A549 (cell line): ENCODE data around the gene SP1. TPM values are rescaled to one million over a fixed set of nuclear protein-coding genes. Genes with fewer than 3 reads are reported as not detected.
"Not testable (repeated sequence)": the region's sequence is repeated elsewhere in the genome, so short reads cannot be mapped to it uniquely, and the experiment has no call there.

Experiments used
- ATAC-seq, 2 experiments: fragments of 200-7000 bp in 1 of 2; fragments of >200 bp in 1 of 2; cut with Nextera tagmentation in 1 of 2; cut with Tn5 transposase in 1 of 2; 3 replicates each; pipeline versions ENCODE4 v1.8.0 to v1.9.1; 2018 to 2020; ENCODE audit warnings: mild to moderate bottlenecking in 1 of 2, moderate library complexity in 1 of 2
- CTCF ChIA-PET: fragments of 300-600 bp; sonication (Branson Sonifier 250); formaldehyde crosslinking; extraction: SDS; loops from one replicate; lab custom pipeline; 2021; ENCODE audit warnings: antibody characterized with exemption, inconsistent platforms; lab: Yijun Ruan, JAX
- POLR2A ChIA-PET: fragments of 350-600 bp; formaldehyde crosslinking; extraction: SDS; loops from one replicate; lab custom pipeline; 2021; ENCODE audit warnings: antibody characterized with exemption, inconsistent platforms; lab: Yijun Ruan, JAX
- DNase-seq, 2 experiments: peaks; one replicate each; pipeline versions ENCODE4 v3.0.0 to v3.0.0-alpha.2; 2011 to 2016; ENCODE audit warnings: low read depth in 1 of 2, low spot score in 1 of 2
- FAIRE-seq: peaks from 2 replicates; lab custom pipeline; 2011; peaks lifted over from hg19 to GRCh38; lab: Jason Lieb, UNC
- H3K27ac ChIP-seq, 2 experiments: fragments of >200 bp; sonication (Bioruptor Twin); formaldehyde crosslinking; 3 replicates each; pipeline ENCODE4 v1.5.1; 2016 to 2017
- H3K4me1 ChIP-seq: fragments of >200 bp; sonication (Bioruptor Twin); formaldehyde crosslinking; 3 replicates; pipeline ENCODE4 v1.6.1; 2016
- H3K4me2 ChIP-seq: fragments of >200 bp; sonication (Bioruptor Twin); formaldehyde crosslinking; 3 replicates; pipeline ENCODE4 v1.6.1; 2016
- H3K4me3 ChIP-seq: fragments of >200 bp; sonication (Bioruptor Twin); formaldehyde crosslinking; 3 replicates; pipeline ENCODE4 v1.5.1; 2016
- H3K9me3 ChIP-seq: fragments of >200 bp; sonication (Bioruptor Twin); formaldehyde crosslinking; 3 replicates; pipeline ENCODE4 v1.6.1; 2016
- CBX8 ChIP-seq: fragments of 200-600 bp; sonication (generic); IDR thresholded peaks from 2 replicates; pipeline ENCODE4 v1.6.1; 2016
- CHD4 ChIP-seq: fragments of 200-600 bp; sonication (generic); IDR thresholded peaks from 2 replicates; pipeline ENCODE4 v1.6.1; 2016; ENCODE audit warnings: antibody characterized with exemption, mild to moderate bottlenecking, borderline replicate concordance
- EP300 ChIP-seq, 2 experiments: fragments of >200 bp; sonication (Bioruptor Twin); formaldehyde crosslinking; IDR thresholded peaks; 2 replicates in 1 of 2; 3 replicates in 1 of 2; pipeline ENCODE4 v1.6.1; 2016 to 2017
- HOXB13 ChIP-seq: fragments of 250-450 bp; sonication (Bioruptor Pico); IDR thresholded peaks from 2 replicates; pipeline ENCODE4 v1.5.0; 2020; ENCODE audit warnings: low read depth, mild to moderate bottlenecking, moderate library complexity
- HOXB5 ChIP-seq: fragments of 250-450 bp; sonication (Bioruptor Pico); IDR thresholded peaks from 2 replicates; pipeline ENCODE4 v1.5.0; 2020; ENCODE audit warnings: mild to moderate bottlenecking, moderate library complexity
- JUN ChIP-seq, 2 experiments: fragments of >200 bp; sonication (Bioruptor Twin); formaldehyde crosslinking; IDR thresholded peaks; 2 replicates in 1 of 2; 3 replicates in 1 of 2; pipeline ENCODE4 v1.6.1; 2016 to 2017
- KDM1A ChIP-seq: fragments of 200-600 bp; sonication (generic); IDR thresholded peaks from 2 replicates; pipeline ENCODE4 v1.6.1; 2016; ENCODE audit warnings: low read depth, mild to moderate bottlenecking
- KDM5A ChIP-seq: fragments of 200-600 bp; sonication (generic); IDR thresholded peaks from 2 replicates; pipeline ENCODE4 v1.6.1; 2016; ENCODE audit warnings: antibody characterized with exemption, mild to moderate bottlenecking
- MAFK ChIP-seq: fragments of 450-650 bp; IDR thresholded peaks from 2 replicates; pipeline ENCODE4 v1.6.1; 2014; ENCODE audit not compliant: partially characterized antibody
- NFE2L2 ChIP-seq: fragments of 150-350 bp; conservative IDR thresholded peaks from 2 replicates; pipeline ENCODE4 v1.6.1; 2014; ENCODE audit warnings: low read length
- NR3C1 ChIP-seq: fragments of >200 bp; sonication (Bioruptor Twin); formaldehyde crosslinking; IDR thresholded peaks from 3 replicates; pipeline ENCODE4 v1.6.1; 2017
- RNF2 ChIP-seq: fragments of 200-600 bp; sonication (generic); IDR thresholded peaks from 2 replicates; pipeline ENCODE4 v1.6.1; 2016; ENCODE audit warnings: low read depth, mild to moderate bottlenecking, antibody characterized with exemption, moderate library complexity, borderline replicate concordance
- WGBS: methylation state at CpG from one replicate; pipeline ENCODE4 v1.1.6; 2017; ENCODE audit errors: missing lambda C conversion rate; 5-methylcytosine and 5-hydroxymethylcytosine counted together
- polyA plus RNA-seq, 4 experiments: library from polyadenylated mRNA; depleted of rRNA in 3 of 4; stranded (reverse); fragments of >200 nt; fragmentation: RNase III in 1 of 4; extraction: RNeasy Plus Mini Kit Qiagen cat#74134 plus additional on column Dnase treatment in 1 of 4; gene quantifications; 2 replicates in 3 of 4; 3 replicates in 1 of 4; pipeline ENCODE4 v1.2.3, GENCODE V29; 2011 to 2017
- TF ChIP-seq, protein P1 (sequence below): fragments of >200 bp; sonication (Bioruptor Twin); formaldehyde crosslinking; IDR thresholded peaks from 3 replicates; pipeline ENCODE4 v1.6.1; 2016
- TF ChIP-seq, protein P2 (sequence below): IDR thresholded peaks from 2 replicates; pipeline ENCODE4 v1.6.1; 2012

SP1 gene
- polyA plus RNA-seq, 2 of the 4 experiments (the other 2 are of a cell fraction) = 24.2 to 53.2 TPM

DNA sequence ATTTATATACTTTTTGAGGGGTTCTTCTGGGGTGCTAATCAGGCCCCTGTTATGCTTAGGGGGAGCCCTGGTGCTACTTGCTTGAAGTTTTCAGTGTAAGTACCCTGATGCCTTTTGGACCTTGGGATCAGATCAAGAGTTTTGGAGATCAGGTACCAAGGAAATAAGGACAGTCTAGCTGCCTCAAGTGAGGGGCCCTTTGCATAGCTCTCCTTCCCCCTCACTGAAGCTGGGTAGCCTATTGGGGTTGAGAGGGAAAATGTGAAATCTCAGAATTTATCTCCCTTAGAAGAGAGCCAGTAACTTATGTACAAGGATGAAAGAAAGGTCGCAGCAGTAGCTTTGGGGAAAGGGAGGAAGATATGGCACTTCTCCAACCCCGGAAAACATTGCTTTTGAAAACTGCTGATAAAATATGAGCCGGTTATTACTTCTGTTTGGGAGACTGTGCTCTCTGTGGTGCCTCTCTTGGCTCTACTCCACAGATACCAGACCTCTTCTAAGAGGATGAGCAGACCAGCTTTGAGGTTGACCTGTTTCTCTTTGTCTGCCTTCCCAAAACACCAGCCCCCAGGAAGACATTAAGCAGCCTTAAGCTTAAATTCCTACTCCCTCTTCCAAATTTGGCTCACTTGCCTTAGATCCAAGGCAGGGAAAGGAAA is 34.9 kb downstream of the SP1 start:
- POLR2A ChIA-PET = interaction anchor here (0.6 kb wide), 2 partner anchors 13 to 33 kb away, joined by 3 to 4 read pairs; no protein-coding TSS in a partner anchor
- CTCF ChIA-PET = interaction anchor here (1.3 to 4.0 kb wide), 8 partner anchors 11 to 93 kb away, joined by 3 to 16 read pairs (median 4); partner anchors contain the start of gene AAAS

GRCh38 chr12:53415752-53416389 is 35.9 kb downstream of the SP1 start:
- CTCF ChIA-PET = interaction anchor here (0.7 to 4.0 kb wide), 4 partner anchors 34 to 260 kb away, joined by 4 to 21 read pairs (median 14); partner anchors contain the start of gene ATP5MC2
- Histone ChIP-seq H3K4me1 (peaks cover 54% of the 10 kb centered on the region), H3K27ac (peak overlapping the region in 1 of 2 experiments; percentile 9; a peak in 1 of 6 replicates)
- POLR2A ChIA-PET, H3K9me3 ChIP-seq, FAIRE-seq, H3K4me2 ChIP-seq, DNase-seq, H3K4me3 ChIP-seq: not testable (repeated sequence)
- WGBS = 72% methylated on average over 2 of the region's 2 CpGs
- ATAC-seq = peak; percentile 21 to 24; a peak in 3 of 6 replicates

More for the DNA sequence above, 34.9 kb downstream of the SP1 start:
- no peak for FAIRE-seq
- Histone ChIP-seq H3K4me3 (no peak overlapping the region), H3K27ac (no peak overlapping the region), H3K9me3 (no peaks in the 10 kb centered on the region), H3K4me2 (no peak overlapping the region), H3K4me1 (peaks cover 45% of the 10 kb centered on the region)
- TF ChIP-seq, protein P1, sequence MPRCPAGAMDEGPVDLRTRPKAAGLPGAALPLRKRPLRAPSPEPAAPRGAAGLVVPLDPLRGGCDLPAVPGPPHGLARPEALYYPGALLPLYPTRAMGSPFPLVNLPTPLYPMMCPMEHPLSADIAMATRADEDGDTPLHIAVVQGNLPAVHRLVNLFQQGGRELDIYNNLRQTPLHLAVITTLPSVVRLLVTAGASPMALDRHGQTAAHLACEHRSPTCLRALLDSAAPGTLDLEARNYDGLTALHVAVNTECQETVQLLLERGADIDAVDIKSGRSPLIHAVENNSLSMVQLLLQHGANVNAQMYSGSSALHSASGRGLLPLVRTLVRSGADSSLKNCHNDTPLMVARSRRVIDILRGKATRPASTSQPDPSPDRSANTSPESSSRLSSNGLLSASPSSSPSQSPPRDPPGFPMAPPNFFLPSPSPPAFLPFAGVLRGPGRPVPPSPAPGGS = no peak
- TF ChIP-seq MAFK (no peak), KDM5A (no peak), CBX8 (no peak), NR3C1 (no peak), RNF2 (no peak), EP300 (IDR thresholded peaks at IDR 0.05) (no peak), KDM1A (no peak), HOXB13 (CRISPR knock-in tag) (no peak)
- TF ChIP-seq, protein P2, sequence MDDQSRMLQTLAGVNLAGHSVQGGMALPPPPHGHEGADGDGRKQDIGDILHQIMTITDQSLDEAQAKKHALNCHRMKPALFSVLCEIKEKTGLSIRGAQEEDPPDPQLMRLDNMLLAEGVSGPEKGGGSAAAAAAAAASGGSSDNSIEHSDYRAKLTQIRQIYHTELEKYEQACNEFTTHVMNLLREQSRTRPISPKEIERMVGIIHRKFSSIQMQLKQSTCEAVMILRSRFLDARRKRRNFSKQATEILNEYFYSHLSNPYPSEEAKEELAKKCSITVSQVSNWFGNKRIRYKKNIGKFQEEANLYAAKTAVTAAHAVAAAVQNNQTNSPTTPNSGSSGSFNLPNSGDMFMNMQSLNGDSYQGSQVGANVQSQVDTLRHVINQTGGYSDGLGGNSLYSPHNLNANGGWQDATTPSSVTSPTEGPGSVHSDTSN = no peak
- no peak for DNase-seq
- ATAC-seq = no peak; a peak in 1 of 6 replicates
- WGBS = 72% methylated on average over 3 of the region's 3 CpGs

DNA sequence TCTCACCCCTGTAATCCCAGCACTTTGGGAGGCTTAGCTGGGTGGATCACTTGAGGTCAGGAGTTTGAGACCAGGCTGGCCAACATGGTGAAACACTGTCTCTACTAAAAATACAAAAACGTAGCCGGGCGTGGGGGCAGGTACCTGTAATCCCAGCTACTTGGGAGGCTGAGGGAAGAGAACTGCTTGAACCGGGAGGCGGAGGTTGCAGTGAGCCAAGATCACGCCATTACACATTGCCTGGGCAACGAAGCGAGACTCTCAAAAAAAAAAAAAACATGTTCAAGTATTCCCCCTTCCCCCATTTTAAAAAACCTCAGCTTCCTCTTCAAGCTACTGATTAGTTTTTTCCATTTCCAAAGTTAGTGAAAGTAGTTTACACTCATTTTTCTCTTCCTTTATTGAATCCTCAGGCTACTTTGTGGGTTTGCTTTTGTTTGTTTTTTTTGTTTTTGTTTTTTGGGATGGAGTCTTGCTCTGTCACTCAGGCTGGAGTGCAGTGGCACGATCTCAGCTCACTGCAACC is 37.4 kb downstream of the SP1 start:
- not testable (repeated sequence) for FAIRE-seq, H3K27ac ChIP-seq, H3K4me3 ChIP-seq, DNase-seq, H3K4me2 ChIP-seq, H3K9me3 ChIP-seq, ATAC-seq
- CTCF ChIA-PET = interaction anchor here (0.8 to 2.8 kb wide), 11 partner anchors 8 to 96 kb away, joined by 3 to 21 read pairs (median 5); partner anchors contain the start of gene AAAS
- H3K4me1 ChIP-seq = peaks cover 42% of the 10 kb centered on the region
- TF ChIP-seq JUN (IDR thresholded peaks at IDR 0.05) = 0 out of 5 replicates have a peak, but pooled peaks of 1 of the 2 experiments have one; percentile 32
- 97% methylated on average over 9 of the region's 9 CpGs for WGBS
- POLR2A ChIA-PET = interaction anchor here (0.8 to 1.1 kb wide), 4 partner anchors 18 to 96 kb away, joined by 3 read pairs; partner anchors contain the start of gene AAAS

DNA sequence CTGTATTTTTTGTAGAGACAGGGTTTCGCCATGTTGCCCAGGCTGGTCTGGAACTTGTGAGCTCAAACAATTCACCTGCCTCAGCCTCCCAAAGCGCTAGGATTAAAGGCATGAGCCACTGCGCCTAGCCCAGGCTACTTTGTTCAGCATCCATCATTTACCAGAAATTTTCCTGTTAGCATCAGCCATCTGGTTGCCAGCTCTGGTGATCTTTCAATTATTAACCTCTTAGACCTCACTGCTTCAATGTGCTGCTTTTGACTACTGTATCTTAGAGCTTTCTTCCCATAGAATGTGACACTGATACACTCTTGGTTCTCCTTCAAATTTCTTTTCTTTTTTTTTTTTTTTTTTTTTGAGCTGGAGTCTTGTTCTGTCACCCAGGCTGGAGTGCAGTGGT is 38.2 kb downstream of the SP1 start:
- DNase-seq = no peak
- Histone ChIP-seq H3K4me3 (no peak overlapping the region), H3K4me1 (peaks cover 36% of the 10 kb centered on the region), H3K9me3 (no peaks in the 10 kb centered on the region), H3K27ac (peak overlapping the region in 1 of 2 experiments; percentile 1; a peak in 1 of 6 replicates), H3K4me2 (0 out of 3 replicates have a peak overlapping the region, but pooled peaks have one; percentile 12)
- POLR2A ChIA-PET = interaction anchor here (0.6 to 1.1 kb wide), 5 partner anchors 39 to 97 kb away, joined by 3 to 4 read pairs (median 4); partner anchors contain the start of genes AAAS and TARBP2
- ATAC-seq = no peak
- FAIRE-seq = no peak
- 97% methylated on average over 3 of the region's 3 CpGs for WGBS
- TF ChIP-seq CHD4 (no peak), HOXB5 (no peak), NR3C1 (no peak), NFE2L2 (no peak)
- CTCF ChIA-PET = interaction anchor here (1.2 to 2.8 kb wide), 5 partner anchors 23 to 97 kb away, joined by 3 to 21 read pairs (median 15); partner anchors contain the start of gene AAAS
